ENCODE results near the gene TGFB2.
A peak's percentile ranks its signal among the peaks of the same experiment; 100 is the strongest.

Gene TGFB2

DNA sequence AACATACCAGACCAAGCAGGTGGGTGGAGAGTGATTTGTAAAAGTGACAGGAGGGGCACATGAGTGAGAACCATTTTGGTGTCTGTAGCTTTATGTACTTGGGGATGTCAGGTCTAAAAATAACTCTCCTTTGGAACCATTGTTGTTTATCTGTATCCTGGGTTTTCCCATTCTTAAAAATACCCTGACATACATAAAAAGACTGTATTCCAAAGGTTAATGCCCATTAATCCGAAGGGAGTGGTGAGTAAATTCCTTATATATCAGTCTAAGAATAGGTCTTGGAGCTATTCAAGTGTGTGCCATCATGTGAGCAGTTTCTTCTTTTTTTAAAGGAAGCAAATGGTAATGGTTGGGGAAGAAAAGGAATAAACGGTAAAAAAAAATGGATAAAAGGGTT, 117.5 kb downstream of the TGFB2 start:
- DNase-seq (ENCODE audit: low read depth) = no peak

- DNase-seq (ENCODE audit: low read depth) = no peak
These were observed 118.3 kb downstream of the TGFB2 start for GRCh38 chr1:218463194-218464156.

DNA sequence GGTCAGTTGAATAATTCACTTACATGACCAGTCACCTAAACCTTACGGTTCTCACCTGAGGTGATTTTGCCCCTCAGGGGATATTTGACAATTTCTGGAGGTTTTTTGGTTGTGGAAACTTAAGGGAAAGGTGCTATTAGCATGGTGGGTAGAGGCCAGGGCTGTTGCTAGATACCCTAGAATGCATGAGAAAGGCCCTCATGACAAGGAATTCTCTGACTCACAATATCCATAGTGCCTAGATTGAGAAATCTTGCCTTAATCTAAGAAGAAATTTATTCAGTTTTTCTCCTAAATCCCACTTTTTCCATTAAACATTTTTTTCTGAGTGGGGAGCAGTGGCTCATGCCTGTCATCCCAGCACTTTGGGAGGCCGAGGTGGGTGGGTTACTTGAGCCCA, 119.7 kb downstream of the TGFB2 start:
- DNase-seq (ENCODE audit: low read depth) = no peak

GRCh38 chr1:218466341-218467010, 121.3 kb downstream of the TGFB2 start:
- DNase-seq (ENCODE audit: low read depth) = no peak

DNA sequence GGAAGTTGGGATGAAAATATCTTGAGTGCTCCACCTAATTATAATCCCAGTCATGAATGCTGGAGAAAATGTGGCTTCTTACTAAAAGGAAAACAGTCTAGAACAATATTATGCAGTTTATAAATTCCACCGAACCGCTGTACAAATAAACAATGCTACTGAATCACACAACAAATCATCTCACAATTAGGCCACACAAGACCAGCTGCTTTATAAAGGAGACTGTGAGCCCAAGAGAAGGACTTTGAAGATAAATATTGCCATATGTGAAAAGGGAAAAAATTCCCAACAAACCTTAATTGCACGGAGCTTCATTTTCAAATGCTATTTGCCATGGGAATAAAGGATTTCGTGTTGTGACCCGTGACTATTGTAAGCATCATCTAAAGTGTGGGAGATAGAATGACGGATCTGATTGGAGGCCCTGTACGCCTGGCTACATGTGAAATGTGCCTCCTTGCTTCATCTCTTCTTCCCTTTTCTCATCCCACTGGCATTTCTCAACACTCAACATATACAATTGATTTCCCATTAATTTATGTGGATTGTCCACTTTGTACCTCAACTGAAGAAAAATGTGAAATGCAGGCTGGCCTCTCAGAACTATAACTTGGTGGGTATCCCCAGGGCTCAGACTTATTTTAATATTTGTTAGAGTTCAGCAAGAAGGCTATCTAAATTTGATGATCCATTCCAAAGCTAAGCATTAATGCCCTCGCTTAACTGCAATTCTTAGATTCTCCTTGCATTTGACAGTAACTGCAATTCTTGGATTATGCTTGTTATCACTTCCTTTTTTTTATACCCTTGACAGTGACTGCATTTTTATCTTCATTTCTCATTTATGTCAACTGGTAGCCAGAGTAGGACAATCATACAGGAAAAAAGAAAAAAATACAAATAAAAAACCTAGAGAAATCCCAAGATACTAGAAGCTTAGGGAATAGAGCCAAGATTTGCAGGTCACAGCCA, 122.3 kb downstream of the TGFB2 start:
- DNase-seq (ENCODE audit: low read depth) = no peak

GRCh38 chr1:218468711-218469110, 123.6 kb downstream of the TGFB2 start:
- no peak for DNase-seq (ENCODE audit: low read depth)

GRCh38 chr1:218472885-218473284, 127.7 kb downstream of the TGFB2 start:
- no peak for DNase-seq (ENCODE audit: low read depth)

- no peak for DNase-seq (ENCODE audit: low read depth)
These were observed 128.4 kb downstream of the TGFB2 start for GRCh38 chr1:218473522-218473921.

GRCh38 chr1:218474128-218474527, 129.0 kb downstream of the TGFB2 start:
- no peak for DNase-seq (ENCODE audit: low read depth)

DNA sequence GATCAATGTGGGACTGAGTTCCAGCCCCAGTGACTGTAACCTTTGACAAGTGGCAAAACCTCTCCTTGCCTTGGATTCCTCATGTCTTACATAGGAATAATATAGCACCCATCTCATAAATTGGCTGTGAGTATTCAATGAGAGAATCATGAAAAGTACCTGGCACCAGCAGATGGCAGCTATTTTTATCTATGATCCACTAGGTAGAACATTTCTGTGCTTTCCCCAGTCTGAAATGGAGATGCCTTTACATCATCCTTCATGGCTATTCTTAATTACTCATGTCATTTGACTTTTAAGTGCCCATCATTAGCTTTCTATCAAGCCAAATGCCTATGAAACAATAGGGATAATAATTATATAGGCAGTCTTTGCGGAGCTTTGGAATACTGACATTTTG, 130.1 kb downstream of the TGFB2 start:
- no peak for DNase-seq (ENCODE audit: low read depth)

DNA sequence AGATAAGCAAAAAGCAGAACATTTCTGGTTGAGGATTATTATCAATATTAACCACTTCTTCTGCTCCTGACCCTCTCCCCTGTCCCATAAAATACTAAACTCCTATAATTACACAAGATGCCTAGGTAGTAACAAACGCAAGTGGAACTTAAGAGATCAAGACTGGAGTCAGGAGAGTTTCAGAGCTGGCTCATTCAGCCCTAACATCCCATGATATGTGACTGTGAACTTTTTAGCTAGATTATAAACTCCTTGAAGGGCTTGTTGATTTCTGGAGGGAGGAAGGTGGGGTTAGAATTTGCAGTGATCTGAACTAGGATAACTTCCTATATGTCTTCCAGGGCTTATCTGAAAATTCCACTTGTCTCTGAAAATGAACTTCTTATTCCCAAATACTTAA, 130.6 kb downstream of the TGFB2 start:
- no peak for DNase-seq (ENCODE audit: low read depth)

- DNase-seq (ENCODE audit: low read depth) = no peak
These were observed 131.2 kb downstream of the TGFB2 start for GRCh38 chr1:218476385-218476784.

DNA sequence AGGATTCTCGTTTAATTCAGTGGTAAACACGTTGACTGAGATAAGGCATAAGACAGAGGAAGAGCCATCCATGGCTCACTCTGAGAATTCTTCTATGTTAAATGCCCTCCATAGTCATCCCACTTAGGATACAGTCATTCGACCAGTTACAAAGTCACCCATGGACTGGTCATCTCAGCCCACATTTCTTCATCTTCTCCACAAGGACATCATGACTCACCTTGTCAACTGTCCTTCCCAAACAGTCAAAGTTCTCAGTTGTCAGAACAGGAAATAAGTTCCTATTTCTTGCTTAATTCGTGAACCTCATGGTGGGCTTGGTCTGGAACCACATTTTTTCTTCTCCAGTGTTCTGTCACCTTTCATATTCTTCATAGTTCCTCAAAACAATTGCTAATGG, 133.2 kb downstream of the TGFB2 start:
- DNase-seq (ENCODE audit: low read depth) = no peak

GRCh38 chr1:218479436-218480115, 134.4 kb downstream of the TGFB2 start:
- DNase-seq (ENCODE audit: low read depth) = no peak

- peak; percentile 55 for DNase-seq (ENCODE audit: low read depth)
These were observed 135.0 kb downstream of the TGFB2 start for GRCh38 chr1:218480137-218480536.

DNA sequence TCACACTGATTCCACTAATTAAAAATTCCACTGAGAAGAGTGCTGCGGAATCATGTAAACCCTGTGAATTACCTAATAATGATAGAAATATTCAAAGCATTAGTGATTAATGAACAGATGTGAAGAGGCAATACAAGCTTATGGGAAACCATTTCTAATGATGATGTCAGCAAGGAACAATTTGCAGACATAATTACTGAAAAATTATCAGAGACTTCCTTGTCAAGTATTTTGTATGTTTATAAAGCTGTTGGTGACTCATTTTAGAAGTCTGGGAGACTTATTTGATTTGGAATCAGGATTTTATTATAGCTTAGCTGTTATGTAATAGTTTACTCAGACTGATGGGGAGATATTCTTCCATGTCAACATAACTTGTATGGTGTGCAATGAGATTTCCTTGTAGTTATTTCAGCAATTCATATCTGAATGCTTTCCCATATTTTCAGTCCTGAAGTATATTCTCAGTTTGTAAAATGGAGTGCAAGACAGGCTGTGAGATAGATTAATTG, 135.5 kb downstream of the TGFB2 start:
- no peak for DNase-seq (ENCODE audit: low read depth)

- DNase-seq (ENCODE audit: low read depth) = no peak
These were observed 136.1 kb downstream of the TGFB2 start for GRCh38 chr1:218481116-218481775.

DNA sequence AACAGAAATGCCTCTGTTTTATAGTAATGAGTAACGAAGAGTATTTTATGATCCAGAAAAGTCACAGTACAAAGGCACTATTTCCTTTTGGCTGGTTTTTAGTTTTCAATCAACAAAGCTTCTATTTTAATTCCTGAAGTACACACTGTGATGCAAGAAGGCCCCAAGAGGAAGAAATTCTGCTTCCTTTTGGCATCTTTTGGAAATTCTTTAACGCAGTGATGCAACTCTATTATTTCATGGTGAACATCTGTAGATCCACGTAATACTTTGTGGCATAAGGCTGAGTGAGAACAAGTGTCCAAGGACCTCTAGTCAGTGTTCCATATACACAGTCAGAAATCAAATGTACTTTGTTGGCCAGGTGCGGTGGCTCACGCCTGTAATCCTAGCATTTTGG, 137.5 kb downstream of the TGFB2 start:
- peak; percentile 85 for DNase-seq (ENCODE audit: low read depth)

- DNase-seq (ENCODE audit: low read depth) = no peak
These were observed 140.2 kb downstream of the TGFB2 start for GRCh38 chr1:218485241-218485928.

DNA sequence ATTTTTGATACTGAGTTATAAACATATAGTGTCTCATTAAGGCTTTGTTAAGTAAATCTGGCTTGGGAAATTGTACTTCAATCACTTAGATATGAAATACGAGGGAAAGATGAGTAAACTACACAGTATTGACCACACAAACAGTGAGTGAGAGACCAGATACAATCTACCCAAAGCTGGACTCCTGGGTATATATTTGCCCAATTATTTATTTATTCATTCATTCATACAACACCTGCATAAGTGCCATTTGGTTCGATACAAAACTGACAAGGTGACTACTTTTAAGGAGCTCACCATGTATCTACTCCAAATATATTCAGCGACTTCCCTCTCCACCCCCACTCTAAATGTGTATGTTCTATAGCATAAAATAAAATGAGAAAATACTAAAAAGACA, 143.4 kb downstream of the TGFB2 start:
- no peak for DNase-seq (ENCODE audit: low read depth)

Data from fibroblast of the conjunctiva (primary cell).